Islet of Langerhans (tissue), 1 donor: ENCODE measurements around the gene PPIL3.

Source experiments
- FAIRE-seq: peaks from one replicate; lab custom pipeline; 2011; peaks lifted over from hg19 to GRCh38; lab: Jason Lieb, UNC

The PPIL3 gene

GRCh38 chr2:200860092-200860795 is 28.6 kb downstream of the PPIL3 start:
- FAIRE-seq, result no peak

GRCh38 chr2:200856806-200857205 is 32.1 kb downstream of the PPIL3 start:
- FAIRE-seq, result no peak

GRCh38 chr2:200852605-200853004 is 36.3 kb downstream of the PPIL3 start:
- FAIRE-seq, result no peak

GRCh38 chr2:200851398-200852248 is 37.3 kb downstream of the PPIL3 start:
- FAIRE-seq, result no peak

- FAIRE-seq, result no peak
Observed at GRCh38 chr2:200850512-200851256, 38.2 kb downstream of the PPIL3 start.

- no peak for FAIRE-seq
Observed at GRCh38 chr2:200847939-200848338, 40.9 kb downstream of the PPIL3 start.

- FAIRE-seq, result no peak
Observed at GRCh38 chr2:200847269-200847668, 41.6 kb downstream of the PPIL3 start.

- FAIRE-seq, result no peak
Observed at GRCh38 chr2:200845669-200846325, 43.1 kb downstream of the PPIL3 start.

- FAIRE-seq, result no peak
Observed at GRCh38 chr2:200845194-200845593, 43.7 kb downstream of the PPIL3 start.

- no peak for FAIRE-seq
Observed at GRCh38 chr2:200843993-200844948, 44.6 kb downstream of the PPIL3 start.

GRCh38 chr2:200839513-200839912 is 49.4 kb downstream of the PPIL3 start:
- FAIRE-seq, result no peak

- no peak for FAIRE-seq
Observed at GRCh38 chr2:200834701-200835100, 54.2 kb downstream of the PPIL3 start.

- FAIRE-seq, result no peak
Observed at GRCh38 chr2:200829258-200829655, 59.6 kb downstream of the PPIL3 start.

GRCh38 chr2:200828572-200829257 is 60.2 kb downstream of the PPIL3 start:
- no peak for FAIRE-seq

- FAIRE-seq, result no peak
Observed at GRCh38 chr2:200828104-200828503, 60.8 kb downstream of the PPIL3 start.

- no peak for FAIRE-seq
Observed at GRCh38 chr2:200821686-200822245, 67.1 kb downstream of the PPIL3 start.
